ENCODE measurements around the gene CHRM1.
"Not testable (repeated sequence)": the region's sequence is repeated elsewhere in the genome, so short reads cannot be mapped to it uniquely, and the experiment has no call there.

DNA sequence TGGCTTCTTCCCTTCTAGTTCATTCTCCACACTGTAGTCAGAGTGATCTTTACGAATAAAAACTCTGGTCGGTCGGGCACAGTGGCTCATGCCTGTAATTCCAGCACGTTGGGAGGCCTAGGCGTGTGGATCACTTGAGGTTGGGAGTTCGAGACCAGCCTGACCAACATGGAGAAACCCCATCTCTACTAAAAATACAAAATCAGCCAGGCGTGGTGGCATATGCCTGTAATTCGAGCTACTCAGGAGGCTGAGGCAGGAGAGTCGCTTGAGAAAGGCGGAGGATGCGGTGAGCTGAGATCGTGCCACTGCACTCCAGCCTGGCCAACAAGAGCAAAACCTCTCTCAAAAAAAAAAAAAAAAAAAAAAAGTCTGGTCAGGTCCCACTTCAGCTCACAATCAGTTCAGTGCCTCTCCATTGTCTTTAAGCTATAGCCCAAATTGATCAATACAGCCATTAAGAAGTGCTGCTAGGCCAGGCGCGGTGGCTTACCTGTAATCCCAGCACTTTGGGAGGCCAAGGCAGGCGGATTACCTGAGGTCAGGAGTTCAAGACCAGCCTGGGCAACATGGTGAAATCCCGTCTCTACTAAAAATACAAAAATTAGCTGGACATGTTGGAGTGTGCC lies 59.5 kb downstream of the CHRM1 start:
- TF ChIP-seq, protein P1, sequence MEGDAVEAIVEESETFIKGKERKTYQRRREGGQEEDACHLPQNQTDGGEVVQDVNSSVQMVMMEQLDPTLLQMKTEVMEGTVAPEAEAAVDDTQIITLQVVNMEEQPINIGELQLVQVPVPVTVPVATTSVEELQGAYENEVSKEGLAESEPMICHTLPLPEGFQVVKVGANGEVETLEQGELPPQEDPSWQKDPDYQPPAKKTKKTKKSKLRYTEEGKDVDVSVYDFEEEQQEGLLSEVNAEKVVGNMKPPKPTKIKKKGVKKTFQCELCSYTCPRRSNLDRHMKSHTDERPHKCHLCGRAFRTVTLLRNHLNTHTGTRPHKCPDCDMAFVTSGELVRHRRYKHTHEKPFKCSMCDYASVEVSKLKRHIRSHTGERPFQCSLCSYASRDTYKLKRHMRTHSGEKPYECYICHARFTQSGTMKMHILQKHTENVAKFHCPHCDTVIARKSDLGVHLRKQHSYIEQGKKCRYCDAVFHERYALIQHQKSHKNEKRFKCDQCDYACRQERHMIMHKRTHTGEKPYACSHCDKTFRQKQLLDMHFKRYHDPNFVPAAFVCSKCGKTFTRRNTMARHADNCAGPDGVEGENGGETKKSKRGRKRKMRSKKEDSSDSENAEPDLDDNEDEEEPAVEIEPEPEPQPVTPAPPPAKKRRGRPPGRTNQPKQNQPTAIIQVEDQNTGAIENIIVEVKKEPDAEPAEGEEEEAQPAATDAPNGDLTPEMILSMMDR (conservative IDR thresholded peaks at IDR 0.05; ENCODE audit: low read depth, low read length), result not testable (repeated sequence)
- not testable (repeated sequence) for TF ChIP-seq EZH2 (IDR thresholded peaks at IDR 0.05; ENCODE audit: low read length, unreplicated experiment)
